K562 (cell line): ENCODE results near the gene PLXDC2. TPM values are rescaled to one million over a fixed set of nuclear protein-coding genes. Genes with fewer than 3 reads are reported as not detected.

Experiments
- ATAC-seq: fragments of 200-7000 bp; cut with Tn5 transposase; 3 replicates; pipeline ENCODE4 v1.9.1; 2020; ENCODE audit warnings: moderate library complexity
- BruUV-seq: library from RNA; stranded (reverse); fragments of 400-500 nt; replicated peaks from 2 replicates; lab custom pipeline; 2021; lab: Mats Ljungman, UMichigan
- CTCF ChIA-PET: fragments of 300-600 bp; formaldehyde crosslinking; extraction: SDS; loops from one replicate; lab custom pipeline; 2021; ENCODE audit warnings: low intra/inter-chr PET ratio; lab: Yijun Ruan, JAX
- POLR2A ChIA-PET: fragments of 300-600, 350-650 bp; sonication (Branson Sonifier 250); formaldehyde crosslinking; extraction: SDS; loops from one replicate; lab custom pipeline; 2021; ENCODE audit warnings: antibody characterized with exemption, inconsistent platforms; lab: Yijun Ruan, JAX
- DNase-seq, 4 experiments: peaks; one replicate each; pipeline versions ENCODE4 v3.0.0 to v3.0.0-alpha.2; 2011 to 2018; ENCODE audit warnings: low spot score in 3 of 4, mixed read lengths in 3 of 4; ENCODE audit errors: extremely low read depth in 1 of 4
- FAIRE-seq: peaks from 2 replicates; lab custom pipeline; 2011; peaks lifted over from hg19 to GRCh38; lab: Jason Lieb, UNC
- H2AFZ ChIP-seq: 2 replicates; pipeline ENCODE4 v1.6.0; 2011; ENCODE audit warnings: low read depth, low read length, control low read depth, inconsistent platforms
- H3K27ac ChIP-seq: fragments of 200-600 bp; 3 replicates; pipeline ENCODE4 v1.8.0; 2011; ENCODE audit warnings: low read depth, mild to moderate bottlenecking, control low read depth, inconsistent platforms, low read length, moderate library complexity, mixed read lengths; ENCODE audit errors: extremely low read depth
- H3K27me3 ChIP-seq, 2 experiments: fragments of 300-600 bp in 1 of 2; 2 replicates in 1 of 2; 3 replicates in 1 of 2; pipeline versions ENCODE4 v1.6.0 to v1.8.0; 2011; ENCODE audit warnings: inconsistent platforms in 2 of 2, low read length in 2 of 2, mild to moderate bottlenecking in 1 of 2, mixed read lengths in 1 of 2, moderate library complexity in 1 of 2; ENCODE audit not compliant: control insufficient read depth in 2 of 2, insufficient read depth in 2 of 2
- H3K36me3 ChIP-seq: fragments of 300-600 bp; 3 replicates; pipeline ENCODE4 v1.8.0; 2011; ENCODE audit warnings: mild to moderate bottlenecking, low read length, inconsistent platforms; ENCODE audit not compliant: control insufficient read depth, insufficient read depth
- H3K4me1 ChIP-seq, 2 experiments: fragments of 200-600 bp in 1 of 2; replicated peaks in 1 of 2; 2 replicates in 1 of 2; 3 replicates in 1 of 2; pipeline versions ENCODE4 v1.5.1 to v1.8.0; 2011; ENCODE audit warnings: inconsistent platforms in 2 of 2, low read length in 2 of 2, mild to moderate bottlenecking in 1 of 2, mixed read lengths in 1 of 2, moderate library complexity in 1 of 2; ENCODE audit not compliant: control insufficient read depth in 2 of 2, insufficient read depth in 2 of 2
- H3K4me2 ChIP-seq: 2 replicates; pipeline ENCODE4 v1.6.1; 2011; ENCODE audit warnings: low read length, control low read depth, inconsistent platforms, mixed read lengths; ENCODE audit not compliant: insufficient read depth
- H3K4me3 ChIP-seq: fragments of 200-600 bp; sonication (generic), shearing (Covaris generic); 2 replicates; pipeline ENCODE4 v1.5.1; 2016; ENCODE audit warnings: control low read depth, inconsistent platforms
- H3K79me2 ChIP-seq: fragments of 200-600 bp; 3 replicates; pipeline ENCODE4 v1.8.0; 2011; ENCODE audit warnings: low read length, inconsistent platforms; ENCODE audit not compliant: control insufficient read depth, insufficient read depth
- H3K9ac ChIP-seq, 2 experiments: 2 replicates each; pipeline versions ENCODE4 v1.6.0 to v1.6.1; 2011; ENCODE audit warnings: low read depth in 2 of 2, low read length in 2 of 2, control low read depth in 1 of 2, inconsistent platforms in 1 of 2, mild to moderate bottlenecking in 1 of 2, mixed read lengths in 1 of 2; ENCODE audit not compliant: insufficient read depth in 1 of 2
- H3K9me1 ChIP-seq: one replicate; pipeline ENCODE4 v1.6.0; 2011; ENCODE audit warnings: inconsistent platforms, mild to moderate bottlenecking, low read length, moderate library complexity; ENCODE audit not compliant: control insufficient read depth, insufficient read depth
- H3K9me3 ChIP-seq: replicated peaks from 2 replicates; pipeline ENCODE4 v1.5.1; 2011; ENCODE audit warnings: low read depth, low read length, inconsistent platforms; ENCODE audit not compliant: control insufficient read depth, insufficient read depth
- H4K20me1 ChIP-seq: replicated peaks from 2 replicates; pipeline ENCODE4 v1.6.1; 2011; ENCODE audit warnings: low read length, inconsistent platforms, mixed read lengths; ENCODE audit not compliant: control insufficient read depth, insufficient read depth
- ARNT ChIP-seq, 2 experiments: fragments of 450-650 bp; IDR thresholded peaks; 2 replicates each; pipeline ENCODE4 v1.6.1; 2016; ENCODE audit warnings: mild to moderate bottlenecking in 1 of 2
- DDX20 ChIP-seq: fragments of 450-650 bp; IDR thresholded peaks from 2 replicates; pipeline ENCODE4 v1.6.1; 2016; ENCODE audit warnings: missing genetic modification characterization, low read depth, mild to moderate bottlenecking, missing compliant biosample characterization, moderate library complexity
- ELK1 ChIP-seq: sonication (generic); formaldehyde crosslinking; IDR thresholded peaks from 2 replicates; pipeline ENCODE4 v1.8.1; 2022; ENCODE audit warnings: missing genetic modification reagents
- HINFP ChIP-seq: fragments of 450-650 bp; conservative IDR thresholded peaks from 2 replicates; pipeline ENCODE4 v1.6.1; 2016; ENCODE audit warnings: missing genetic modification characterization, low read depth, mild to moderate bottlenecking, control low read depth, missing compliant biosample characterization
- KLF1 ChIP-seq: fragments of 450-650 bp; IDR thresholded peaks from 2 replicates; pipeline ENCODE4 v1.6.1; 2016; ENCODE audit warnings: missing genetic modification characterization, missing compliant biosample characterization
- NR4A1 ChIP-seq, 2 experiments: fragments of 250-450 bp in 1 of 2; fragments of 450-650 bp in 1 of 2; sonication (Bioruptor Pico) in 1 of 2; IDR thresholded peaks; 2 replicates each; pipeline versions ENCODE4 v1.4.0 to v1.6.1; 2016 to 2020; ENCODE audit warnings: mild to moderate bottlenecking in 2 of 2, missing compliant biosample characterization in 1 of 2, missing genetic modification characterization in 1 of 2, moderate library complexity in 1 of 2
- PHF20 ChIP-seq: fragments of 450-650 bp; IDR thresholded peaks from 2 replicates; pipeline ENCODE4 v1.6.1; 2018; ENCODE audit not compliant: partially characterized antibody
- PHTF2 ChIP-seq: fragments of 250-450 bp; sonication (Bioruptor Pico); IDR thresholded peaks from 2 replicates; pipeline ENCODE4 v1.5.0; 2021; ENCODE audit warnings: mild to moderate bottlenecking
- TBP ChIP-seq: optimal IDR thresholded peaks from 2 replicates; pipeline ENCODE3; 2011; ENCODE audit warnings: low read depth, low read length, improper control_type of control experiment
- U2AF2 ChIP-seq: fragments of 200-400 bp; formaldehyde crosslinking; optimal IDR thresholded peaks from 2 replicates; pipeline ENCODE3; 2017; ENCODE audit warnings: low read depth, mild to moderate bottlenecking, low read length
- ZNF134 ChIP-seq: fragments of 250-450 bp; sonication (Bioruptor Pico); conservative IDR thresholded peaks from 2 replicates; pipeline ENCODE4 v1.4.0; 2020
- ZNF277 ChIP-seq: fragments of 250-450 bp; sonication (Bioruptor Pico); IDR thresholded peaks from 2 replicates; pipeline ENCODE4 v1.8.0; 2022; ENCODE audit warnings: inconsistent platforms, mild to moderate bottlenecking, moderate library complexity, borderline replicate concordance
- ZNF444 ChIP-seq: fragments of 250-450 bp; sonication (Bioruptor Pico); IDR thresholded peaks from 2 replicates; pipeline ENCODE4 v1.4.0; 2020; ENCODE audit warnings: mild to moderate bottlenecking, moderate library complexity
- ZNF668 ChIP-seq: fragments of 250-450 bp; sonication (Bioruptor Pico); IDR thresholded peaks from 2 replicates; pipeline ENCODE4 v1.8.0; 2022; ENCODE audit warnings: mild to moderate bottlenecking, inconsistent platforms
- WGBS: fragments of 100-300 bp; shearing (Covaris generic); methylation state at CpG from one replicate; pipeline ENCODE4 v1.1.6; 2016; ENCODE audit warnings: low coverage, mixed read lengths; ENCODE audit not compliant: insufficient coverage; ENCODE audit errors: missing lambda C conversion rate; 5-methylcytosine and 5-hydroxymethylcytosine counted together
- in situ Hi-C: fragments of 300-500 bp; cut with MboI; formaldehyde crosslinking; loops from 4 replicates; pipeline ENCODE4 v1.15.0; 2018; ENCODE audit warnings: inconsistent platforms, mixed read lengths
- intact Hi-C: fragments of 100-400 bp; cut with micrococcal nuclease; formaldehyde crosslinking; loops from 2 replicates; pipeline ENCODE4 v1.14.2; 2022
- polyA plus RNA-seq, 8 experiments: library from polyadenylated mRNA; depleted of rRNA in 4 of 8; stranded (reverse) in 5 of 8; unstranded in 3 of 8; fragments of >200 nt; fragmentation: Nextera tagmentation in 2 of 8; fragmentation: Illumina TruSeq in 1 of 8; extraction: Ambion mirVana in 2 of 8; extraction: Trizol in 1 of 8; gene quantifications; 2 replicates each; pipeline versions ENCODE4 v1.2.1 to v1.2.3, GENCODE V29; 2011 to 2014; ENCODE audit warnings: inconsistent platforms in 1 of 8, missing spikeins in 1 of 8
- total RNA-seq, 7 experiments: library from RNA; depleted of rRNA in 6 of 7; stranded (reverse); fragments of >200 nt in 6 of 7; fragmentation: Illumina TruSeq in 2 of 7; extraction: Trizol in 2 of 7; gene quantifications; 2 replicates each; pipeline versions ENCODE4 v1.2.1 to v1.2.3, GENCODE V29; 2011 to 2021; ENCODE audit warnings: low replicate concordance in 1 of 7
- TF ChIP-seq, protein P1 (sequence below): sonication (generic); formaldehyde crosslinking; IDR thresholded peaks from 2 replicates; pipeline ENCODE4 v1.8.0; 2022; ENCODE audit warnings: mild to moderate bottlenecking, missing genetic modification reagents, borderline replicate concordance
- TF ChIP-seq, protein P2 (sequence below): fragments of 250-450 bp; sonication (Bioruptor Pico); IDR thresholded peaks from 2 replicates; pipeline ENCODE4 v1.8.0; 2022; ENCODE audit warnings: inconsistent platforms

The PLXDC2 gene
- total and polyA plus RNA-seq, 9 of the 15 experiments (the other 6 are each of a cell fraction or from before 2014, with no cell fraction given) = 0.01 to 0.33 (median 0.10) TPM; not detected in 3

DNA sequence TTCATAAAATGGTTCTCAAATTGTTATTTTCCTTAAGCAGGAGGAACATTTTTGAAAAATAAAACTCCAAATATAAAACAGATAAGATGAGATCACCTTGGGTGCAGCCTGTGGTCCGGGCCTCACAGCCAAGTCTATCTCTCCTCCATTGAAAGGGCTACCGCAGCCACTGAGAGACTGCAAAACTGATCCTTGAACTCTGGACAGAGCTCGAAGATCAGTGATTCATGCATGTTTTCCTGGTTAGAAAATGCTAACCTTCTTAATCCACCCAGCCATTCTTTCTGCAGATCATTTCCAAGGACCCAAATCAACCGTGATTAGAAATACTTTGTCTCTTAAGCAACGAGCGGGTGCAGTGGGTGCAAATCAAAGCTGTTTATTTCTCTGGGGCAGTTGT, 378.8 kb downstream of the PLXDC2 start:
- no peak overlapping the region for H3K4me2 ChIP-seq
- H3K4me3 ChIP-seq = no peak overlapping the region
- no peaks in the 10 kb centered on the region for H3K79me2 ChIP-seq
- no peak overlapping the region for H3K9ac ChIP-seq
- H3K4me1 ChIP-seq = no peaks in the 10 kb centered on the region
- no peak for DNase-seq
- no peaks in the 10 kb centered on the region for H3K9me1 ChIP-seq
- in situ Hi-C loops = no loop called here
- POLR2A ChIA-PET = no interaction called here
- H2AFZ ChIP-seq = no peak overlapping the region
- ATAC-seq = no peak
- under 1% methylated on average over 6 of the region's 6 CpGs for WGBS
- H4K20me1 ChIP-seq = no peaks in the 10 kb centered on the region
- no peaks in the 10 kb centered on the region for H3K27me3 ChIP-seq
- CTCF ChIA-PET = no interaction called here
- H3K36me3 ChIP-seq = no peaks in the 10 kb centered on the region
- FAIRE-seq = no peak
- intact Hi-C loops = no loop called here
- 0 out of 2 replicates have a peak, but pooled peaks cover 2% of the 10 kb centered on the region for H3K9me3 ChIP-seq
- H3K27ac ChIP-seq = no peak overlapping the region
- no TSS peak for BruUV-seq
- TF ChIP-seq ARNT (IDR thresholded peaks at IDR 0.05) = no peak
- no peak for TF ChIP-seq ZNF444
- TF ChIP-seq TBP = no peak
- TF ChIP-seq ZNF668 (CRISPR knock-in tag) = no peak
- TF ChIP-seq U2AF2 = no peak
- no peak for TF ChIP-seq ELK1 (CRISPR knock-in tag)
- TF ChIP-seq, protein P1, sequence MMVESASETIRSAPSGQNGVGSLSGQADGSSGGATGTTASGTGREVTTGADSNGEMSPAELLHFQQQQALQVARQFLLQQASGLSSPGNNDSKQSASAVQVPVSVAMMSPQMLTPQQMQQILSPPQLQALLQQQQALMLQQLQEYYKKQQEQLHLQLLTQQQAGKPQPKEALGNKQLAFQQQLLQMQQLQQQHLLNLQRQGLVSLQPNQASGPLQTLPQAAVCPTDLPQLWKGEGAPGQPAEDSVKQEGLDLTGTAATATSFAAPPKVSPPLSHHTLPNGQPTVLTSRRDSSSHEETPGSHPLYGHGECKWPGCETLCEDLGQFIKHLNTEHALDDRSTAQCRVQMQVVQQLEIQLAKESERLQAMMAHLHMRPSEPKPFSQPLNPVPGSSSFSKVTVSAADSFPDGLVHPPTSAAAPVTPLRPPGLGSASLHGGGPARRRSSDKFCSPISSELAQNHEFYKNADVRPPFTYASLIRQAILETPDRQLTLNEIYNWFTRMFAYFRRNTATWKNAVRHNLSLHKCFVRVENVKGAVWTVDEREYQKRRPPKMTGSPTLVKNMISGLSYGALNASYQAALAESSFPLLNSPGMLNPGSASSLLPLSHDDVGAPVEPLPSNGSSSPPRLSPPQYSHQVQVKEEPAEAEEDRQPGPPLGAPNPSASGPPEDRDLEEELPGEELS (CRISPR knock-in tag) = no peak
- TF ChIP-seq ZNF277 (CRISPR knock-in tag) = no peak
- TF ChIP-seq ZNF134 (CRISPR knock-in tag) = no peak
- TF ChIP-seq, protein P2, sequence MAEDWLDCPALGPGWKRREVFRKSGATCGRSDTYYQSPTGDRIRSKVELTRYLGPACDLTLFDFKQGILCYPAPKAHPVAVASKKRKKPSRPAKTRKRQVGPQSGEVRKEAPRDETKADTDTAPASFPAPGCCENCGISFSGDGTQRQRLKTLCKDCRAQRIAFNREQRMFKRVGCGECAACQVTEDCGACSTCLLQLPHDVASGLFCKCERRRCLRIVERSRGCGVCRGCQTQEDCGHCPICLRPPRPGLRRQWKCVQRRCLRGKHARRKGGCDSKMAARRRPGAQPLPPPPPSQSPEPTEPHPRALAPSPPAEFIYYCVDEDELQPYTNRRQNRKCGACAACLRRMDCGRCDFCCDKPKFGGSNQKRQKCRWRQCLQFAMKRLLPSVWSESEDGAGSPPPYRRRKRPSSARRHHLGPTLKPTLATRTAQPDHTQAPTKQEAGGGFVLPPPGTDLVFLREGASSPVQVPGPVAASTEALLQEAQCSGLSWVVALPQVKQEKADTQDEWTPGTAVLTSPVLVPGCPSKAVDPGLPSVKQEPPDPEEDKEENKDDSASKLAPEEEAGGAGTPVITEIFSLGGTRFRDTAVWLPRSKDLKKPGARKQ (CRISPR knock-in tag) = no peak
- no peak for TF ChIP-seq NR4A1 (CRISPR knock-in tag; IDR thresholded peaks at IDR 0.05)
- no peak for TF ChIP-seq NR4A1 (tag; IDR thresholded peaks at IDR 0.05)
- TF ChIP-seq DDX20 (tag) = no peak
- TF ChIP-seq PHF20 = no peak
- TF ChIP-seq HINFP (tag) = no peak
- TF ChIP-seq KLF1 (tag) = no peak
- TF ChIP-seq PHTF2 (CRISPR knock-in tag) = no peak
